HG02870 (cell line): ENCODE data around the gene DNER.
"Not testable (repeated sequence)": the region's sequence is repeated elsewhere in the genome, so short reads cannot be mapped to it uniquely, and the experiment has no call there.

Experiments used
- ATAC-seq: cut with Tn5 transposase; IDR thresholded peaks from one replicate; pipeline ENCODE4 v1.9.1; 2021; ENCODE audit warnings: mild to moderate bottlenecking, moderate library complexity; ENCODE audit not compliant: unreplicated experiment

Gene DNER

GRCh38 chr2:229714080-229714735 lies at the start of gene DNER:
DNER (minus strand) TSS chr2:229714555; CDS start chr2:229714423, 132 bp downstream.
- ATAC-seq: peak; percentile 67

GRCh38 chr2:229761663-229762062 lies 47.3 kb upstream of the DNER start:
- no peak for ATAC-seq

GRCh38 chr2:229757462-229757861 lies 43.1 kb upstream of the DNER start:
- ATAC-seq: not testable (repeated sequence)

- no peak for ATAC-seq
These were observed 38.8 kb upstream of the DNER start for GRCh38 chr2:229752970-229753729.

GRCh38 chr2:229749779-229750178 lies 35.4 kb upstream of the DNER start:
- ATAC-seq: no peak

- ATAC-seq: no peak
These were observed 34.6 kb upstream of the DNER start for GRCh38 chr2:229748950-229749349.

GRCh38 chr2:229742691-229743090 lies 28.3 kb upstream of the DNER start:
- ATAC-seq: not testable (repeated sequence)

- ATAC-seq: no peak
These were observed 25.9 kb upstream of the DNER start for GRCh38 chr2:229740279-229740678.

GRCh38 chr2:229738024-229738625 lies 23.8 kb upstream of the DNER start:
- no peak for ATAC-seq

- no peak for ATAC-seq
These were observed 20.1 kb upstream of the DNER start for GRCh38 chr2:229734410-229734809.

- no peak for ATAC-seq
These were observed 19.4 kb upstream of the DNER start for GRCh38 chr2:229733611-229734245.

- ATAC-seq: no peak
These were observed 18.5 kb upstream of the DNER start for GRCh38 chr2:229732897-229733296.

- ATAC-seq: no peak
These were observed 17.6 kb upstream of the DNER start for GRCh38 chr2:229731916-229732315.

GRCh38 chr2:229731363-229731762 lies 17.0 kb upstream of the DNER start:
- ATAC-seq: no peak

- no peak for ATAC-seq
These were observed 14.0 kb upstream of the DNER start for GRCh38 chr2:229728370-229728769.

- no peak for ATAC-seq
These were observed 12.3 kb upstream of the DNER start for GRCh38 chr2:229726643-229727042.

GRCh38 chr2:229725716-229726574 lies 11.6 kb upstream of the DNER start:
- no peak for ATAC-seq

- not testable (repeated sequence) for ATAC-seq
These were observed 8.8 kb upstream of the DNER start for GRCh38 chr2:229723192-229723591.

- no peak for ATAC-seq
These were observed 5.7 kb upstream of the DNER start for GRCh38 chr2:229719926-229720647.

- no peak for ATAC-seq
These were observed 3.7 kb upstream of the DNER start for GRCh38 chr2:229718057-229718456.
